Retinal pigment epithelial cell (primary cell): ENCODE data around the gene TBC1D7.
"Not testable (repeated sequence)": the region's sequence is repeated elsewhere in the genome, so short reads cannot be mapped to it uniquely, and the experiment has no call there.

ENCODE experiments used
- DNase-seq: peaks from one replicate; pipeline ENCODE4 v3.0.0-alpha.2; 2010; ENCODE audit warnings: low read depth
- H3K4me3 ChIP-seq: 2 replicates; pipeline ENCODE4 v1.5.1; 2011; ENCODE audit warnings: mild to moderate bottlenecking, low read length, control low read depth, moderate library complexity
- CTCF ChIP-seq: conservative IDR thresholded peaks from 2 replicates; pipeline ENCODE4 v1.5.1; 2011; ENCODE audit warnings: low read depth, low read length, control low read depth, inconsistent platforms

The TBC1D7 gene

GRCh38 chr6:13336553-13336952 lies 8.2 kb upstream of the TBC1D7 start:
- DNase-seq, result no peak
- no peak overlapping the region for H3K4me3 ChIP-seq
- TF ChIP-seq CTCF, result peak; percentile 89

DNA sequence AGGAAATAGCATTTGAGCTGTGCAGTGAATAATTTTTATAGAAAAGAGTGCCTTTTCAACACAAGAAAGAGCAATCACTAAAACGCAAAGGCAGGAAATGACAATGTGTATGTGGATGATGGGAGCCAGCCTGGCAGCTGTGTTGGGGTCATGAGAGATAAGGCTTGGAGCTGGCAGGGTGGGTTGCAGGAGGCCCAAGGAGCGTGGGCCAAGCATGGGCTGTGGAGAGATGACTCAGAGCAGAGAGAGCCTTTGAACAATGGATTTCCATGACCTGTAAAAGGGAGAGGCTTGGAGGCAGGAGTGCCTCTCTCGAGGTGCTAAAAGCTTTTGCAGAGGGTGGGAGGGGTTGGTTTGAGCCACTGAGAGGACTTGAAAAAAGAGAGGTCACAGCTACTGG lies 6.6 kb upstream of the TBC1D7 start:
- TF ChIP-seq CTCF, result no peak
- no peak for DNase-seq
- no peak overlapping the region for H3K4me3 ChIP-seq

- no peak for DNase-seq
- H3K4me3 ChIP-seq, result no peak overlapping the region
- no peak for TF ChIP-seq CTCF
Observed at GRCh38 chr6:13332349-13332706, 4.0 kb upstream of the TBC1D7 start.

DNA sequence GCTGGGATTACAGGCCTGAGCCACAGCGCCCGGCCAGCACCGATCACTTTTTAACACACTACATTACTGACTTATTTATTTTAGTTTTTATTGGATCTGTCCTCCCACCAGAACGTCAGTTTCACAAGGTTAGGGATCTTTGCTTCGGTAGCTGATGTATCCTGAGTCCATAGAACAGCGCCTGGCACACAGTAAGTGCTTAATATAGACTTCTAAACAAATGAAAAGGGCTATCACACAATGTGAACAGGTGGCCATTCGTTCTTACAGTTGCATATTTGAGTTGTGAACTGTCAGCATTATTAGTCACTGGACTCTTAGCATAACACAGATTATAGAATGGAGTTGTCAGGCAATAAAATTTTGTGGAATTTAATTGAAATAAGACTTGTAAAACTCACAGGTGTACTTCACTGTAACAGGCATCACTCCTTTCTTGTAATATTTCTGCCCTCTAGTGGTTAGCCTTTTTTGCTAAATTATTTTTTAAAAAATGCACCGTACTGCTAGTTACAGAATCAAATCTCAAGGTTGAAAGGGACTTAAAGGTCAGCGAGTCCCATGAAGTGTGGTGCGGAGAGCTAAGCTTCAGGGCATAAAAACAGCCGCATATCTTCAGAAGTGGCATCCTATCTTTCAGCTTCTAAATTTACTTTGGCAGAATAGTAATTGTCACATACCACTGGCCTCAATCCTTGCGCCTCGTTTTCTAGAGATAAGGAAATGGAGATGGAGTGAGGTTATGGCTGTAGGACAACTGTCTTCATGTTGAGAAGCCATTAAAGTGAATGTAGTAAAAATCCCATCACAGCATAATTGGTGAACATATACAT lies 3.4 kb upstream of the TBC1D7 start:
- no peak for DNase-seq
- TF ChIP-seq CTCF, result peak; percentile 58
- no peak overlapping the region for H3K4me3 ChIP-seq

DNA sequence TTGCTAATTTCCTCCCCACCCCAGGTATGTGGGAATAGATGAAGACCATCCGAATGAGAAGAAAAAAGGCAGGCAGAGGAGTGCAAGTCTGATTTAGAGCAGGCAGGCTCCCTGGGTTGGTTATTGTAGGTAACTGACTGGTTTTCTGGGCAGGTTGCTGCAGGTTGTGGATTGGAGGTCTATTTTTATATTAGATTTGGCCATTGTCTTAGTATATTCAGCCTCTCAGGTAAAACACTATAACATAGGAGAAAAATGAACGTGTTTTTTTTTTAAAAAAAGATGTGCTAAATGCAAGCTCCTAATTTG lies 492 bp upstream of the TBC1D7 start:
- no peak for TF ChIP-seq CTCF
- DNase-seq, result no peak

GRCh38 chr6:13327691-13328075 lies 654 bp downstream of the TBC1D7 start:
- DNase-seq, result no peak
- no peak for TF ChIP-seq CTCF
- peak overlapping the region; percentile 93 for H3K4me3 ChIP-seq

More for the DNA sequence above, 492 bp upstream of the TBC1D7 start:
- H3K4me3 ChIP-seq, result peak overlapping the region; percentile 93

- DNase-seq, H3K4me3 ChIP-seq: not testable (repeated sequence)
Observed at GRCh38 chr6:13326031-13326586, 2.2 kb downstream of the TBC1D7 start.
